ENCODE data around the gene MOB3C. TPM values are rescaled to one million over a fixed set of nuclear protein-coding genes. Genes with fewer than 3 reads are reported as not detected.

The MOB3C gene
- total and polyA plus RNA-seq, 10 of the 15 experiments (the other 5 are each of a cell fraction or from before 2014, with no cell fraction given) = 1.0 to 16.0 (median 9.4) TPM

DNA sequence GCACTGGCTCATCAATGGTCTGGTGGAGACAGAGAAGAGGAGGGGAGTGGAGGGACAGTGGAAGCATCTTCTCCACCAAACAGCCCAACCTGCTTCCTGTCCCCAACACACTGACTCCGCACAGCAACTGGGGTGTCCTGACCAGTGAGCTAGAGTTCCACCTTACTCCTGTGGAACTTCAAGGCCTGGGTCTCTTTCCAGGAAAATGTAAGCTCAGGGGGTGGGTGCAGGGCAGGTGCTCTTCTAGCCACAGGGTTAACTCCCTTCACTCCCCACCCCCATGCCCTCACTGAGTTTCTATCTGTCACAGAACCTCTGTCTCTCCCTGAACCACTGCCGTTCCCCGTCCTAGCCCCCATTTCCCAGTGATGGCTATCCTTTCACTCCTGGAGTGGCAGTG is 876 bp downstream of the MOB3C start (continued):
- TF ChIP-seq GATAD2B (conservative IDR thresholded peaks at IDR 0.05; ENCODE audit: low read depth) = no peak
- TF ChIP-seq SREBF1 (IDR thresholded peaks at IDR 0.05; ENCODE audit: low read length) = no peak
- no peak for TF ChIP-seq TBL1XR1 (IDR thresholded peaks at IDR 0.05; ENCODE audit: low read depth, low read length)
- TF ChIP-seq BCL11A (IDR thresholded peaks at IDR 0.05; ENCODE audit: low read depth, low read length) = no peak
- no peak for TF ChIP-seq ZBTB33 (IDR thresholded peaks at IDR 0.05)
- TF ChIP-seq STAT3 (IDR thresholded peaks at IDR 0.05; ENCODE audit: low read depth, low read length) = no peak
- TF ChIP-seq STAT1 (conservative IDR thresholded peaks at IDR 0.05) = no peak

GRCh38 chr1:46615088-46615487 is 1.5 kb downstream of the MOB3C start:
- ChIA-PET SMC1A (ENCODE audit: uncharacterized antibody, unreplicated experiment) (interaction anchor here (1.3 to 5.7 kb wide), 3 partner anchors 10 to 53 kb away, joined by 3 to 53 read pairs (median 8); partner anchors contain the start of genes ATPAF1 and MKNK1), POLR2A (interaction anchor here (0.5 to 8.8 kb wide), 5 partner anchors 11 to 412 kb away, joined by 3 to 124 read pairs (median 5); partner anchors contain the start of genes ATPAF1, EFCAB14 and MKNK1), CTCF (interaction anchor here (0.8 to 4.3 kb wide), 2 partner anchors 11 to 110 kb away, joined by 3 to 30 read pairs; partner anchors contain the start of gene MKNK1), RAD21 (ENCODE audit: unreplicated experiment) (interaction anchor here (2.4 to 4.3 kb wide), 2 partner anchors 11 to 104 kb away, joined by 7 to 41 read pairs; partner anchors contain the start of genes EFCAB14 and MKNK1)
- H3K79me2 ChIP-seq (ENCODE audit: control insufficient read depth, insufficient read depth, low read length) = peaks cover 36% of the 10 kb centered on the region
- in situ Hi-C loops (cut with MboI) = no loop called here
- H3K27me3 ChIP-seq (replicated peaks in 1 of 2; ENCODE audit: control insufficient read depth in 2 of 2, insufficient read depth in 2 of 2, low read length in 1 of 2) = no peaks in the 10 kb centered on the region
- intact Hi-C loops (cut with micrococcal nuclease; ENCODE audit: unreplicated experiment) = loop anchor here (5.0 kb wide), 2 partner anchors 52 to 102 kb away; partner anchors contain the start of genes ATPAF1 and EFCAB14
- H3K4me1 ChIP-seq (ENCODE audit: control insufficient read depth, insufficient read depth, low read length) = peaks cover 48% of the 10 kb centered on the region
- 100% methylated on average over 2 of the region's 2 CpGs for WGBS (ENCODE audit: insufficient coverage, insufficient replicate concordance, low lambda C conversion rate, missing lambda C conversion rate)
- H3K36me3 ChIP-seq (ENCODE audit: control insufficient read depth in 2 of 2, insufficient read depth in 2 of 2, low read length in 1 of 2) = no peaks in the 10 kb centered on the region
- no TSS peak for BruUV-seq (replicated peaks)
- peak overlapping the region; percentile 72; the same call in 1 of the 2 replicates for H3K9ac ChIP-seq (ENCODE audit: control insufficient read depth, insufficient read depth, low read length)
- peak overlapping the region; percentile 96 for H3K4me3 ChIP-seq
- H2AFZ ChIP-seq (ENCODE audit: control insufficient read depth, low read depth, low read length) = no peak overlapping the region
- H3K27ac ChIP-seq (ENCODE audit: control insufficient read depth, insufficient read depth) = peak overlapping the region; percentile 84
- FAIRE-seq (no peak), DNase-seq (ENCODE audit: low read depth, low spot score) (no peak), ATAC-seq (no peak)
- peak overlapping the region; percentile 87 for H3K4me2 ChIP-seq (ENCODE audit: control insufficient read depth, insufficient read depth)
- no peaks in the 10 kb centered on the region for H3K9me3 ChIP-seq (replicated peaks; ENCODE audit: control insufficient read depth, insufficient read depth, low read length)
- H4K20me1 ChIP-seq (ENCODE audit: control insufficient read depth, insufficient read depth) = no peaks in the 10 kb centered on the region
- TF ChIP-seq STAT1 (conservative IDR thresholded peaks at IDR 0.05) (no peak), ZSCAN29 (IDR thresholded peaks at IDR 0.05) (no peak), RFX5 (IDR thresholded peaks at IDR 0.05; ENCODE audit: low read depth, low read length) (no peak), MLLT1 (IDR thresholded peaks at IDR 0.05) (no peak), NR2C2 (IDR thresholded peaks at IDR 0.05; ENCODE audit: borderline replicate concordance, control insufficient read depth, insufficient read length, low read depth) (no peak), NR2C1 (IDR thresholded peaks at IDR 0.05) (no peak), POLR2A (IDR thresholded peaks at IDR 0.05; ENCODE audit: low read depth, low read length) (no peak), TAF1 (IDR thresholded peaks at IDR 0.05; ENCODE audit: borderline replicate concordance, low read depth, low read length) (no peak), SMC3 (IDR thresholded peaks at IDR 0.05; ENCODE audit: borderline replicate concordance, low read length) (no peak), FOXM1 (IDR thresholded peaks at IDR 0.05; ENCODE audit: low read depth, low read length) (no peak), STAT3 (IDR thresholded peaks at IDR 0.05; ENCODE audit: low read depth, low read length) (no peak)
- TF ChIP-seq, protein P1, sequence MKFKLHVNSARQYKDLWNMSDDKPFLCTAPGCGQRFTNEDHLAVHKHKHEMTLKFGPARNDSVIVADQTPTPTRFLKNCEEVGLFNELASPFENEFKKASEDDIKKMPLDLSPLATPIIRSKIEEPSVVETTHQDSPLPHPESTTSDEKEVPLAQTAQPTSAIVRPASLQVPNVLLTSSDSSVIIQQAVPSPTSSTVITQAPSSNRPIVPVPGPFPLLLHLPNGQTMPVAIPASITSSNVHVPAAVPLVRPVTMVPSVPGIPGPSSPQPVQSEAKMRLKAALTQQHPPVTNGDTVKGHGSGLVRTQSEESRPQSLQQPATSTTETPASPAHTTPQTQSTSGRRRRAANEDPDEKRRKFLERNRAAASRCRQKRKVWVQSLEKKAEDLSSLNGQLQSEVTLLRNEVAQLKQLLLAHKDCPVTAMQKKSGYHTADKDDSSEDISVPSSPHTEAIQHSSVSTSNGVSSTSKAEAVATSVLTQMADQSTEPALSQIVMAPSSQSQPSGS (IDR thresholded peaks at IDR 0.05; ENCODE audit: low read length) = no peak
